Heart right ventricle (tissue), 16 donors: Measurements from ENCODE around the gene GLOD4. TPM values are rescaled to one million over a fixed set of nuclear protein-coding genes. Genes with fewer than 3 reads are reported as not detected.

Experiments
- ATAC-seq, 8 donors: fragments of 200-7000 bp; cut with Tn5 transposase; one replicate each; pipeline ENCODE4 v1.9.1; 2020; ENCODE audit warnings: mild to moderate bottlenecking in 8 of 8, moderate library complexity in 8 of 8, moderate number of reproducible peaks in 1 of 8
- DNase-seq, 2 donors: peaks; one replicate each; pipeline ENCODE4 v3.0.0-alpha.2; 2020
- H3K27ac ChIP-seq, 10 donors: fragments of 200-600 bp; sonication (generic) in 2 of 10; one replicate each; pipeline versions ENCODE4 v1.5.0 to v1.8.0; 2020 to 2022; ENCODE audit warnings: mild to moderate bottlenecking in 3 of 10
- H3K27me3 ChIP-seq, 7 donors: fragments of 200-600 bp; one replicate each; pipeline ENCODE4 v1.8.0; 2021 to 2022; ENCODE audit warnings: mild to moderate bottlenecking in 2 of 7
- H3K36me3 ChIP-seq, 9 donors: fragments of 200-600 bp; sonication (generic) in 1 of 9; one replicate each; pipeline versions ENCODE4 v1.5.0 to v1.8.0; 2020 to 2022; ENCODE audit warnings: mild to moderate bottlenecking in 2 of 9
- H3K4me1 ChIP-seq, 9 donors: fragments of 200-600 bp; sonication (generic) in 1 of 9; one replicate each; pipeline versions ENCODE4 v1.5.0 to v1.8.0; 2020 to 2022; ENCODE audit warnings: mild to moderate bottlenecking in 4 of 9
- H3K4me3 ChIP-seq, 10 donors: fragments of 200-600 bp; sonication (generic) in 2 of 10; one replicate each; pipeline versions ENCODE4 v1.5.0 to v1.8.0; 2020 to 2022; ENCODE audit warnings: mild to moderate bottlenecking in 7 of 10, moderate library complexity in 2 of 10
- H3K9me3 ChIP-seq, 11 donors: fragments of 200-600 bp in 10 of 11; sonication (generic) in 2 of 11; one replicate each; pipeline versions ENCODE4 v1.5.0 to v1.8.0; 2013 to 2022; ENCODE audit warnings: mild to moderate bottlenecking in 2 of 11, control low read depth in 1 of 11, moderate library complexity in 1 of 11
- CTCF ChIP-seq, 9 donors: fragments of 200-600 bp; sonication (generic) in 2 of 9; IDR thresholded peaks; one replicate each; pipeline versions ENCODE4 v1.5.0 to v1.8.0; 2021 to 2022; ENCODE audit warnings: antibody characterized with exemption in 9 of 9, mild to moderate bottlenecking in 5 of 9, moderate library complexity in 1 of 9
- WGBS, 2 donors: extraction: QIAGEN DNeasy Blood & Tissue Kit; methylation state at CpG; one replicate each; pipeline ENCODE4 v1.1.7; 2013; ENCODE audit warnings: inconsistent platforms in 1 of 2; 5-methylcytosine and 5-hydroxymethylcytosine counted together
- intact Hi-C, 10 donors: fragments of 100-400 bp; cut with DNase I; formaldehyde crosslinking; loops; one replicate each; pipeline versions ENCODE4 v1.11.1 to v1.14.2; 2022
- polyA plus RNA-seq, 2 donors: library from polyadenylated mRNA; stranded (reverse); fragments of 200-250 nt; gene quantifications; one replicate each; pipeline ENCODE4 v1.2.3, GENCODE V29; 2013
- total RNA-seq, 10 donors: library from RNA; stranded (reverse); fragmentation: NEBNext Ultra II Directional in 3 of 10; extraction: Animal tissue kit (Norgen Biotek cat#: 25700) in 3 of 10; gene quantifications; one replicate each; pipeline versions ENCODE4 v1.2.1 to v1.2.4, GENCODE V29; 2021 to 2023
- donor health status: Arrhythmogenic right ventricular cardiomyopathy.
- donor health status: ischemic (EF 13 %, LVEDD 7.1; RV severe dilation, severe dysfunction).
- donor health status: healthy with polysubstance abuse.
- donor health status: DM: no; HTN: yes; CAD: no.
- donor health status: DM: no; HTN: no; CAD: no.
- donor health status: ischemic (EF 25% LVEDD 6.9; RV normal size, moderate dysfunction).
- donor health status: ischemic (EF 25% LVEDD 5.7; RV mildly dilated, moderate dysfunction).
- donor health status: healthy.
- donor health status: DM: yes; HTN: yes; CAD: no.
- donor health status: Ischemic cardiomyopathy.
- donor health status: ischemic (EF 35%, LVEDD 5.7; RV mildly dilated, moderate dysfunction).
- donor health status: nonischemic (EF 11% LVEDD 7.7; RV severe dilation, severe dysfunction).
- donor health status: DM: yes; HTN: yes; CAD: no.
- donor health status: PGD.
- donor health status: ischemic (EF 29% LVEDD 5.4; RV normal size, mild dysfunction).
- donor health status: nonischemic (EF 23%, LVEDD 6.1; RV moderate dilation, normal function).

GLOD4 gene
- total and polyA plus RNA-seq, 12 donors = 16.5 to 47.5 (median 27.6) TPM

DNA sequence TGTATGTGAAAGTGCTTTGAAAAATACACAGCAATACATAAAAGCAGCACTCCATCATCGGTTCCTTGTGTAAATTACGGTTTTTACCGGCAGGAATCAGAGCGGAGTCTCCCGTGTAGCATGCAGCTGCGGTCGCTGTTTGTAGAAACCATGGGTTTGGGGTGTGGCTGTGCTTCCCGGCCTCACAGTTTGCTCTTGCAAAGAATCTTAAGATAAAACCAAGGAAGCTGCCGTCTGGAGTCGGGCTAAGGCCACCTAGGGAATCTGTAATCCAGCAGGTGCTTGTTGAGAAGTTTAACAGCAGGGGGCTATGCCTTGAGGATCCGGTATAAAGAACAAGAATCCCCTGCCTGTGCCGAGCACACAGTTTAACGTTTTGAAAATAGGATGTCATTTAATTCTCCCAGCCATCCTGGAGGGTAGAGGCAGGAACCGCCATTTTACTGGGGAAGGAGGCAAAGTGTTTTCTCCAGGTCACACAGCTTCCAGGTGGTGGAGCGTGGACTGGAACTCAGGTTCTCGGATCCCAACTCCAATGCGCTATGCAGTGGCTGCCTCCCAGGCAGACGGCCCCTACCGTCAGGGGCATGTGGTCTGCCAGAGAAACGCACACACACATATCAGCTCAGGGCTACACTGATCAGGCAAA is 55.7 kb downstream of the GLOD4 start:
- ATAC-seq = no peak
- H3K27me3 ChIP-seq = peaks cover 0 to 5% (median 0%) of the 10 kb centered on the region in 7 donors
- TF ChIP-seq CTCF (IDR thresholded peaks at IDR 0.05) = no peak
- intact Hi-C loops = no loop called here
- peaks cover 0 to 7% (median under 1%) of the 10 kb centered on the region in 9 donors for H3K4me1 ChIP-seq
- no peaks in the 10 kb centered on the region for H3K36me3 ChIP-seq
- WGBS, 2 donors = 67 to 70% methylated on average over 20 of the region's 20 CpGs
- H3K9me3 ChIP-seq = no peaks in the 10 kb centered on the region
- DNase-seq = no peak
- H3K4me3 ChIP-seq = no peak overlapping the region
- H3K27ac ChIP-seq = no peak overlapping the region

DNA sequence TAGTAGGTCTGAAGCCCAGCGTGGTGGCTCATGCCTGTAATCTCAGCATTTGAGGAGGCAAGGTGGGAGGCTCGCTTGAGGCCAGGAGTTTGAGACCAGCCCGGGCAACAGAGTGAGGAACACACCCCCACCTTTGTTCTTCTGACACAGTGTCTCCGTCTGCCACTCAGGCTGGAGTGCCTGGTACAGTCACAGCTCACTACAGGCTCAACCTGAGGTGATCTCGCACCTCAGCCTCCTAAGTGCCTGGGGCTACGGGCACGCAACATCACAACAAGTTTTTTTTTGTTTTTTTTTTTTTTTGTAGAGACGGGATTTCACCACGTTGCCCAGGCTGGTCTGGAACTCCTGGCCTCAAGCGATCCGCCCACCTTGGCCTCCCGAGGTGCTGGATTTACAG is 56.3 kb downstream of the GLOD4 start:
- Histone ChIP-seq H3K27ac (no peak overlapping the region), H3K27me3 (no peaks in the 10 kb centered on the region), H3K4me3 (no peak overlapping the region), H3K4me1 (peaks cover 0 to under 1% (median 0%) of the 10 kb centered on the region in 9 donors), H3K36me3 (no peaks in the 10 kb centered on the region), H3K9me3 (no peaks in the 10 kb centered on the region)
- intact Hi-C loops = no loop called here
- ATAC-seq (no peak), DNase-seq (no peak)
- whole genome bisulfite sequencing, 2 donors = 83 to 85% methylated on average over 11 to 12 of the region's 12 CpGs
- no peak for TF ChIP-seq CTCF (IDR thresholded peaks at IDR 0.05)

DNA sequence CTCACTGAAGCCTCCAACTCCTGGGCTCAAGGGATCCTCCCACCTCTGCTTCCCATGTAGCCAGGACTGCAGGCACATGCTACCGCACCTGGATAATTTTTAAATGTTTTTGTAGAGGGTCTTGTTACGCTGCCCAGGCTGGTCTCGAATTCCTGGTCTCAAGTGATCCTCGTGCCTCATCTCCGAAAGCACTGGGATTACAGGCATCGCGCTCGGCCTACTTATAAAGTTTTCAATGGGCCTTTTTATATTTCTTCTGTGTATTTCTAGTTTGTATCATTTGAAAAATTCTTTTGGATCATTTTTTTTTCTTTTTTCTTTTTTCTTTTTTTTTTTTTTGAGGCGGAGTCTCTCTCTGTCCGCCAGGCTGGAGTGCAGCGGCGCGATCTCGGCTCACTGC is 57.0 kb downstream of the GLOD4 start:
- Histone ChIP-seq H3K27me3 (no peaks in the 10 kb centered on the region), H3K4me1 (no peaks in the 10 kb centered on the region), H3K36me3 (no peaks in the 10 kb centered on the region), H3K9me3 (no peaks in the 10 kb centered on the region), H3K4me3 (no peak overlapping the region), H3K27ac (no peak overlapping the region)
- intact Hi-C loops = no loop called here
- ATAC-seq (no peak), DNase-seq (no peak)
- 93 to 98% methylated on average over 14 of the region's 14 CpGs for WGBS, 2 donors
- TF ChIP-seq CTCF (IDR thresholded peaks at IDR 0.05) = no peak

GRCh38 chr17:721540-721937 is 60.5 kb downstream of the GLOD4 start:
- DNase-seq = no peak
- Histone ChIP-seq H3K9me3 (no peaks in the 10 kb centered on the region), H3K4me3 (no peak overlapping the region), H3K4me1 (peaks cover 0 to 6% (median 0%) of the 10 kb centered on the region in 9 donors), H3K27me3 (no peaks in the 10 kb centered on the region), H3K27ac (no peak overlapping the region), H3K36me3 (peaks cover 0 to 7% (median 0%) of the 10 kb centered on the region in 9 donors)
- ATAC-seq = no peak
- TF ChIP-seq CTCF (IDR thresholded peaks at IDR 0.05) = no peak
- intact Hi-C loops = no loop called here
- WGBS, 2 donors = 77 to 80% methylated on average over 5 of the region's 5 CpGs
